Effector memory CD4-positive, alpha-beta T cell (primary cell): ENCODE measurements around the gene KANK3.
"Not testable (repeated sequence)": the region's sequence is repeated elsewhere in the genome, so short reads cannot be mapped to it uniquely, and the experiment has no call there.

ENCODE experiments used
- DNase-seq, 3 donors: peaks; one replicate each; pipeline ENCODE4 v3.0.0-alpha.2; 2020
- H3K27ac ChIP-seq: 2 replicates; pipeline ENCODE4 v1.7.0; 2013; ENCODE audit warnings: mild to moderate bottlenecking, low read length, moderate library complexity; ENCODE audit not compliant: insufficient read depth, poor library complexity, severe bottlenecking
- H3K27me3 ChIP-seq: replicated peaks from 2 replicates; pipeline ENCODE4 v1.7.0; 2013; ENCODE audit warnings: mild to moderate bottlenecking, low read length; ENCODE audit not compliant: insufficient read depth, control insufficient read depth, poor library complexity, severe bottlenecking
- H3K36me3 ChIP-seq: 2 replicates; pipeline ENCODE4 v1.7.0; 2013; ENCODE audit warnings: mild to moderate bottlenecking, low read length, moderate library complexity; ENCODE audit not compliant: control insufficient read depth, insufficient read depth
- H3K4me1 ChIP-seq: 2 replicates; pipeline ENCODE4 v1.7.0; 2013; ENCODE audit warnings: low read length, mild to moderate bottlenecking; ENCODE audit not compliant: control insufficient read depth, insufficient read depth, poor library complexity, severe bottlenecking
- H3K4me3 ChIP-seq: 2 replicates; pipeline ENCODE4 v1.7.0; 2013; ENCODE audit warnings: low read length, low read depth, mild to moderate bottlenecking; ENCODE audit not compliant: insufficient read depth, poor library complexity, severe bottlenecking
- H3K9me3 ChIP-seq: 2 replicates; pipeline ENCODE4 v1.7.0; 2013; ENCODE audit warnings: mild to moderate bottlenecking, low read length, moderate library complexity; ENCODE audit not compliant: control insufficient read depth

KANK3 gene

DNA sequence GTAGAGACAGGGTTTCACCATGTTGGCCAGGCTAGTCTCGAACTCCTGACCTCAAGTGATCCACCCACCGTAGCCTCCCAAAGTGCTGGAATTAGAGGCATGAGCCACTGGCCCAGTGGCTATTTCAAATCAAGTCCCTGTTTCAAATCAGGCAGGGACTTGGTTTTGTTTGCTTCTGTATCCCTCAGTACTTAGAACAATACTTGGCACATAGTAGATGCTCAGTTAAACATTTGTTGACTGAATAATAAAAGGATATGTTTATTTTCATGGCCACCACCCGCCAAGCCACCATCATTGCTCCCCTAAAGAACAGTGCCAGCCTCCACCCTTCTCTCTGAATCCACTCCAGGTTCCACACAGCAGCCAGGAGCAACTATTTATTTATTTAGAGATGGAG is 17.6 kb downstream of the KANK3 start:
- DNase-seq = no peak
- Histone ChIP-seq H3K4me1 (peaks cover 22% of the 10 kb centered on the region), H3K27ac (no peak overlapping the region), H3K4me3 (no peak overlapping the region), H3K27me3 (no peaks in the 10 kb centered on the region), H3K9me3 (no peaks in the 10 kb centered on the region), H3K36me3 (peaks cover 17% of the 10 kb centered on the region)

- DNase-seq = no peak
These were observed 18.6 kb downstream of the KANK3 start for GRCh38 chr19:8324186-8325050.

GRCh38 chr19:8323781-8324185 is 19.3 kb downstream of the KANK3 start:
- no peak for DNase-seq
- Histone ChIP-seq H3K36me3 (peaks cover 17% of the 10 kb centered on the region), H3K27ac (no peak overlapping the region), H3K4me1 (peaks cover 27% of the 10 kb centered on the region), H3K9me3 (no peaks in the 10 kb centered on the region), H3K27me3 (no peaks in the 10 kb centered on the region), H3K4me3 (no peak overlapping the region)

More at GRCh38 chr19:8324186-8325050, 18.6 kb downstream of the KANK3 start:
- Histone ChIP-seq H3K9me3 (no peaks in the 10 kb centered on the region), H3K36me3 (peaks cover 17% of the 10 kb centered on the region), H3K27ac (no peak overlapping the region), H3K4me3 (no peak overlapping the region), H3K27me3 (no peaks in the 10 kb centered on the region), H3K4me1 (peaks cover 27% of the 10 kb centered on the region)

DNA sequence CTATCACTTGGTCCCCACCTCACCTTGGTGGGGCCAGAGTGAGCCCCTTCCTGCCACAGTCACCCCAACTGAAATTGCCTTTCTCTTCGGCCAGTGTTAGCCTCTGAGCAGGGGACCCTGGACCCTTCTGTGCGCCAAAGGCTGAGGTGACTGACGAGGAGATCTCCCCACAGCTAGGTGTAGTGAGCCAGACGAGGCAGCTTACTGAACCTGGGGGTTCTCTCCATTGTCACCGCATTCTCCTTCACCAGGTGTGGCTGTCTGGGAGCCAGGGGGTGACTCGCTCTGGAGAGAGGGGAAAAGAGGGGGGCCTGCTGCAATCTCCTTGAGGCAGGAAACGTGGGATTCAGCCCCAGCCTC is 20.4 kb downstream of the KANK3 start:
- peak overlapping the region; percentile 93 for H3K27ac ChIP-seq
- H3K9me3 ChIP-seq = no peaks in the 10 kb centered on the region

DNA sequence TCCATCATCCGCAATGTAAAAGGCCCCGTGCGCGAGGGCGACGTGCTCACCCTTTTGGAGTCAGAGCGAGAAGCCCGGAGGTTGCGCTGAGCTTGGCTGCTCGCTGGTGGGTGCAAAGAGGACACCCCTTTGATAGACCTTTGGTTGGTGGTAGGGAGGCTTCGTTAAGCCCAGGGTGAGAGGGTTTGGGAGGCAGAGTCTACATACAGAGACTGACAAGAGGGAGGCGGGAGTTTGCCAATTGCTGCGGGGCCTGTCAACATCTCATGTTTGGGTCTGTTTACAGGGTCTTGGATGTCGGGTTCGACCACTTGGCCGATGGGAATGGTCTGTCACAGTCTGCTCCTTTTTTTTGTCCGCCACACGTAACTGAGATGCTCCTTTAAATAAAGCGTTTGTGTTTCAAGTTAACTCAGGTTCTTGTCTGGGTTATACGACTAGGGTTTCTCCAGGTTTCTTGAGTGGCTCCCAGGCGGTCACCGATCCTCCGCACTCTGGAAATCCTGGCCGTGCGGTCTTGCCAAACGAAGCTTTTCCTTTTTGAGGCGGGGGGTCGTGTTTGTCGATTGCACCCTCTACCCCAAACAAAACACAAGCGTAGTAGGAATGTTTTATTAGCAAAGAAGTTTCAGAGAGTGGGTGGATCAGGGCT is 20.9 kb downstream of the KANK3 start:
- H3K27me3 ChIP-seq = no peaks in the 10 kb centered on the region
- H3K9me3 ChIP-seq = no peaks in the 10 kb centered on the region
- peak overlapping the region; percentile 76 for H3K4me3 ChIP-seq
- H3K27ac ChIP-seq = peak overlapping the region; percentile 93
- DNase-seq = no peak
- peaks cover 20% of the 10 kb centered on the region for H3K36me3 ChIP-seq
- H3K4me1 ChIP-seq = peaks cover 27% of the 10 kb centered on the region

More for the DNA sequence above, 20.4 kb downstream of the KANK3 start:
- Histone ChIP-seq H3K4me3 (no peak overlapping the region), H3K36me3 (peaks cover 18% of the 10 kb centered on the region), H3K4me1 (peaks cover 27% of the 10 kb centered on the region), H3K27me3 (no peaks in the 10 kb centered on the region)
- DNase-seq = no peak

DNA sequence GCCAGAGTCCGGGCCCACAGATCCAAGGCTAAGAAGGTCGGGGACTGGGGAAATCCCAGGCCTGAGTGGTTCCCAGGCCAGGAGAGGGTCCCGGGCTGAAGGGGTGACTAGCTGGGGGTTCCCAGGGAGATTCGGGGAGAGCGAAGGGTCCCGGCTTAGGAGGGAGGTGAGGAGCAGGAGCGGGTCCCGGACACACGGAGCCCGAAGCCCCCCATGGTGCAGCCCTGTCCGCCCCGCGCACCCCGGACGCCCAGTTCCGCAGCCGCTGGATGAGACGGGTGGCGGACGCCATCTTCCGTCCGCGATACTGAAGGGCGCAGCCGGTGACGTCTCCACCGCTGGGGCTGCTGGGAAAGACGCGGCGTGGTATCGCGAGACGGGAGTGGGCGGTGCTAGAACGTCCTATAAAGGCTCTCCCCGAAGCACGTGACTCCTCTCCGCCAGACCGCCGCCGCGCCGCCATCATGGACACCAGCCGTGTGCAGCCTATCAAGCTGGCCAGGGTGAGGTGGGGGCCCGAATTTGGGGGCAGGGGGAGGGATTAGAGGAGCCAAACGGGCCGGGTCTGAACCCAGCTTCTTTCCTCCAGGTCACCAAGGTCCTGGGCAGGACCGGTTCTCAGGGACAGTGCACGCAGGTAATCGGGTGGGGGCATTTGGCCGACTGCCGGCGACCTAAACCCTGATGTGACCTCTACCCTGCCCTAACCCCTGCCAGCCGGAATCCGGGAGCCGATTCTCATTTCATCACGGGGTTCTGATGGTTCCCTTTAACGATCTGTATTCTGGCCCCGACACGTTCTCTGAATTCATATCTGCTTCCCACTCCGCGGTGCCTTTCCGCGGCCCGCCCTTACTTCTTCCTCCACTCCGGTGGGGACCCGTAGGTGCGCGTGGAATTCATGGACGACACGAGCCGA is 21.7 kb downstream of the KANK3 start, which contains the start of the genes NDUFA7 and RPS28:
TSS of gene NDUFA7 (minus strand) at position 309 of the 919 bp plus-strand sequence. CDS start at position 292, 17 bp downstream.
TSS of gene RPS28 (plus strand) at position 430 of the 919 bp plus-strand sequence. CDS start at position 465, 35 bp downstream.
- peak within 1 kb of the TSS; percentile 76 for H3K4me3 ChIP-seq
- H3K36me3 ChIP-seq = peaks cover 20% of the 10 kb centered on the region
- DNase-seq = peak; percentile 92 to 95 (median 95)
- H3K27ac ChIP-seq = peak within 1 kb of the TSS; percentile 93
- H3K9me3 ChIP-seq = no peaks in the 10 kb centered on the region
- peaks cover 27% of the 10 kb centered on the region for H3K4me1 ChIP-seq
- H3K27me3 ChIP-seq = no peaks in the 10 kb centered on the region

DNA sequence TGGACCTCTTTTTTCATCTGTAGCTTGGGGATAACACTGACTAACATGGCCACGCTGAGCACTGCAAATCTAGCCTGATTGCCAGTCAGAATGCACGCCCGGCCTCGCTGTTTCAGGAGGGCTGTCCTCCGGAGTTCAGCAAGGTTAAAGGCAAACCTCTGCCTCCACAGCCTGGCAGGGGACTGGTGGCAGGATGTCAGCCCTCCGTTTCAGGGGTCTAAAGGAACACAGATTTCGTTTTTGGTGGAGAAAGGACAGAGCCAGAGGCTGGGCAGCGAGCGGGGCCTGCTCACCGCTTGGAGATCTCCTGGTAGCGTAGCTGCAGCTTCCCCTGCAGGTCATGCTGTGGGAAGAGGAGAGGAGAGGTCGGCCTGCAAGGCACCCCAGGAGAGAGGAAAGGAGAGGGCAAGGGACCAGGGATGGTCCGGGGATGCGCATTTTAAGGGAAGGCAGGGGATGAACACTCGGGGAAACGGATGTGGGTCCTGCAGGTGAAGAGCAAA is 22.4 kb downstream of the KANK3 start:
- Histone ChIP-seq H3K36me3 (peaks cover 21% of the 10 kb centered on the region), H3K27ac (peak overlapping the region; percentile 93), H3K4me3 (peak overlapping the region; percentile 76), H3K27me3 (no peaks in the 10 kb centered on the region), H3K9me3 (no peaks in the 10 kb centered on the region), H3K4me1 (peaks cover 27% of the 10 kb centered on the region)
- no peak for DNase-seq

- Histone ChIP-seq H3K27me3 (no peaks in the 10 kb centered on the region), H3K36me3 (peaks cover 26% of the 10 kb centered on the region), H3K9me3 (no peaks in the 10 kb centered on the region), H3K27ac (peak overlapping the region; percentile 93), H3K4me1 (peaks cover 27% of the 10 kb centered on the region), H3K4me3 (peak overlapping the region; percentile 76)
- DNase-seq = no peak
These were observed 23.1 kb downstream of the KANK3 start for GRCh38 chr19:8319807-8320520.

- H3K27me3 ChIP-seq, DNase-seq: not testable (repeated sequence)
These were observed 24.2 kb downstream of the KANK3 start for GRCh38 chr19:8318835-8319234.

More at GRCh38 chr19:8318835-8319234, 24.2 kb downstream of the KANK3 start:
- H3K36me3 ChIP-seq = peaks cover 31% of the 10 kb centered on the region
- H3K9me3 ChIP-seq, H3K27ac ChIP-seq, H3K4me3 ChIP-seq: not testable (repeated sequence)
- H3K4me1 ChIP-seq = peaks cover 25% of the 10 kb centered on the region
